Measurements from ENCODE around the gene SLC25A30.

DNA sequence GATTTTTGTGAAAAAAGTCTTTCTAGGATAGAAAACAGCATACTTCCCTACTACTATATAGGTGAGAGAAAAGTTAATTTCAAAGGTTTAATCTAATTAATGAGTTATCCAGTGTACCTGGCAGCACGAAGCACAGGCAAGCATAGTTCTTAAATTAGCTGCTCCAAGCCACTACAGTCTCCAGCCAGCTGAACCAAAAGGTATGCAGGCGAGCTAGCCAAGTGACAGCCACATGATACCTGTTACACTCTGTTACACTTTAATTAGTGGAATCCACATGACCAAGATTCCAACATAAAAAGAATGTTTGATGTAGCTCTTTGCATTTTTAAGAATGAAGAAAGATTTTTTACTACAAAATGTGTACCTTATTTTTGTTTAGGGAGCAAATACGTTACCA, 15.5 kb downstream of the SLC25A30 start:
- TF ChIP-seq ZNF777 (CRISPR knock-in tag; IDR thresholded peaks at IDR 0.05) (no peak), ZSCAN29 (CRISPR knock-in tag; conservative IDR thresholded peaks at IDR 0.05) (no peak), CHD2 (IDR thresholded peaks at IDR 0.05; ENCODE audit: low read depth, low read length) (no peak), NR3C1 (CRISPR knock-in tag; IDR thresholded peaks at IDR 0.05) (no peak), TAF1 (CRISPR knock-in tag; IDR thresholded peaks at IDR 0.05) (no peak)
- TF ChIP-seq, protein P1, sequence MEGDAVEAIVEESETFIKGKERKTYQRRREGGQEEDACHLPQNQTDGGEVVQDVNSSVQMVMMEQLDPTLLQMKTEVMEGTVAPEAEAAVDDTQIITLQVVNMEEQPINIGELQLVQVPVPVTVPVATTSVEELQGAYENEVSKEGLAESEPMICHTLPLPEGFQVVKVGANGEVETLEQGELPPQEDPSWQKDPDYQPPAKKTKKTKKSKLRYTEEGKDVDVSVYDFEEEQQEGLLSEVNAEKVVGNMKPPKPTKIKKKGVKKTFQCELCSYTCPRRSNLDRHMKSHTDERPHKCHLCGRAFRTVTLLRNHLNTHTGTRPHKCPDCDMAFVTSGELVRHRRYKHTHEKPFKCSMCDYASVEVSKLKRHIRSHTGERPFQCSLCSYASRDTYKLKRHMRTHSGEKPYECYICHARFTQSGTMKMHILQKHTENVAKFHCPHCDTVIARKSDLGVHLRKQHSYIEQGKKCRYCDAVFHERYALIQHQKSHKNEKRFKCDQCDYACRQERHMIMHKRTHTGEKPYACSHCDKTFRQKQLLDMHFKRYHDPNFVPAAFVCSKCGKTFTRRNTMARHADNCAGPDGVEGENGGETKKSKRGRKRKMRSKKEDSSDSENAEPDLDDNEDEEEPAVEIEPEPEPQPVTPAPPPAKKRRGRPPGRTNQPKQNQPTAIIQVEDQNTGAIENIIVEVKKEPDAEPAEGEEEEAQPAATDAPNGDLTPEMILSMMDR (CRISPR knock-in tag; IDR thresholded peaks at IDR 0.05): no peak
- TF ChIP-seq, protein P2, sequence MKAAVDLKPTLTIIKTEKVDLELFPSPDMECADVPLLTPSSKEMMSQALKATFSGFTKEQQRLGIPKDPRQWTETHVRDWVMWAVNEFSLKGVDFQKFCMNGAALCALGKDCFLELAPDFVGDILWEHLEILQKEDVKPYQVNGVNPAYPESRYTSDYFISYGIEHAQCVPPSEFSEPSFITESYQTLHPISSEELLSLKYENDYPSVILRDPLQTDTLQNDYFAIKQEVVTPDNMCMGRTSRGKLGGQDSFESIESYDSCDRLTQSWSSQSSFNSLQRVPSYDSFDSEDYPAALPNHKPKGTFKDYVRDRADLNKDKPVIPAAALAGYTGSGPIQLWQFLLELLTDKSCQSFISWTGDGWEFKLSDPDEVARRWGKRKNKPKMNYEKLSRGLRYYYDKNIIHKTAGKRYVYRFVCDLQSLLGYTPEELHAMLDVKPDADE (CRISPR knock-in tag; IDR thresholded peaks at IDR 0.05): no peak

All from HepG2 (cell line).